HG03442 (cell line): ENCODE data around the gene ZNF22.
A peak's percentile ranks its signal among the peaks of the same experiment; 100 is the strongest.

Experiments
- ATAC-seq: cut with Tn5 transposase; IDR thresholded peaks from one replicate; pipeline ENCODE4 v1.9.1; 2021; ENCODE audit warnings: mild to moderate bottlenecking, moderate library complexity; ENCODE audit not compliant: unreplicated experiment

The ZNF22 gene

GRCh38 chr10:44963772-44964633, 36.7 kb upstream of the ZNF22 start:
- ATAC-seq = no peak

- ATAC-seq = no peak
Observed at GRCh38 chr10:44965104-44965503, 35.6 kb upstream of the ZNF22 start.

- ATAC-seq = peak; percentile 34
Observed at GRCh38 chr10:44965651-44966097, 35.0 kb upstream of the ZNF22 start.

- ATAC-seq = peak; percentile 29
Observed at GRCh38 chr10:44966129-44966815, 34.5 kb upstream of the ZNF22 start.

- no peak for ATAC-seq
Observed at GRCh38 chr10:44966816-44967509, 33.8 kb upstream of the ZNF22 start.

GRCh38 chr10:44967616-44968015, 33.1 kb upstream of the ZNF22 start:
- ATAC-seq = no peak

GRCh38 chr10:44968091-44968490, 32.6 kb upstream of the ZNF22 start:
- ATAC-seq = no peak

- no peak for ATAC-seq
Observed at GRCh38 chr10:44968500-44969400, 32.0 kb upstream of the ZNF22 start.

- ATAC-seq = no peak
Observed at GRCh38 chr10:44969854-44970253, 30.9 kb upstream of the ZNF22 start.

GRCh38 chr10:44970812-44971395, 29.8 kb upstream of the ZNF22 start:
- no peak for ATAC-seq

GRCh38 chr10:44971434-44971833, 29.3 kb upstream of the ZNF22 start:
- no peak for ATAC-seq

- no peak for ATAC-seq
Observed at GRCh38 chr10:44971935-44972757, 28.6 kb upstream of the ZNF22 start.

- ATAC-seq = no peak
Observed at GRCh38 chr10:44972874-44973306, 27.8 kb upstream of the ZNF22 start.

GRCh38 chr10:44973323-44974081, 27.2 kb upstream of the ZNF22 start:
- ATAC-seq = peak; percentile 22

- ATAC-seq = no peak
Observed at GRCh38 chr10:44974082-44974627, 26.6 kb upstream of the ZNF22 start.

GRCh38 chr10:44974628-44975430, 25.9 kb upstream of the ZNF22 start:
- ATAC-seq = peak; percentile 70
